Fibroblast of mammary gland (primary cell): ENCODE data around the gene DOCK2.
A peak's percentile ranks its signal among the peaks of the same experiment; 100 is the strongest.

Experiments
- DNase-seq: peaks from one replicate; pipeline ENCODE4 v3.0.0-alpha.2; 2010; ENCODE audit warnings: low read depth
- H3K4me3 ChIP-seq: 2 replicates; pipeline ENCODE4 v1.5.1; 2011; ENCODE audit warnings: low read depth, mild to moderate bottlenecking, low read length, moderate library complexity; ENCODE audit not compliant: control insufficient read depth
- TF ChIP-seq, protein P1 (sequence below): conservative IDR thresholded peaks from 2 replicates; pipeline ENCODE4 v1.5.1; 2011; ENCODE audit warnings: low read depth, low read length, inconsistent platforms; ENCODE audit not compliant: control insufficient read depth, insufficient read depth

The DOCK2 gene

GRCh38 chr5:169695025-169695625 lies 58.0 kb downstream of the DOCK2 start:
- peak; percentile 54 for DNase-seq
- H3K4me3 ChIP-seq: no peak overlapping the region
- TF ChIP-seq, protein P1, sequence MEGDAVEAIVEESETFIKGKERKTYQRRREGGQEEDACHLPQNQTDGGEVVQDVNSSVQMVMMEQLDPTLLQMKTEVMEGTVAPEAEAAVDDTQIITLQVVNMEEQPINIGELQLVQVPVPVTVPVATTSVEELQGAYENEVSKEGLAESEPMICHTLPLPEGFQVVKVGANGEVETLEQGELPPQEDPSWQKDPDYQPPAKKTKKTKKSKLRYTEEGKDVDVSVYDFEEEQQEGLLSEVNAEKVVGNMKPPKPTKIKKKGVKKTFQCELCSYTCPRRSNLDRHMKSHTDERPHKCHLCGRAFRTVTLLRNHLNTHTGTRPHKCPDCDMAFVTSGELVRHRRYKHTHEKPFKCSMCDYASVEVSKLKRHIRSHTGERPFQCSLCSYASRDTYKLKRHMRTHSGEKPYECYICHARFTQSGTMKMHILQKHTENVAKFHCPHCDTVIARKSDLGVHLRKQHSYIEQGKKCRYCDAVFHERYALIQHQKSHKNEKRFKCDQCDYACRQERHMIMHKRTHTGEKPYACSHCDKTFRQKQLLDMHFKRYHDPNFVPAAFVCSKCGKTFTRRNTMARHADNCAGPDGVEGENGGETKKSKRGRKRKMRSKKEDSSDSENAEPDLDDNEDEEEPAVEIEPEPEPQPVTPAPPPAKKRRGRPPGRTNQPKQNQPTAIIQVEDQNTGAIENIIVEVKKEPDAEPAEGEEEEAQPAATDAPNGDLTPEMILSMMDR: no peak

- H3K4me3 ChIP-seq: no peak overlapping the region
- TF ChIP-seq, protein P1: no peak
- peak; percentile 100 for DNase-seq
Observed at GRCh38 chr5:169695919-169696490, 58.9 kb downstream of the DOCK2 start.

DNA sequence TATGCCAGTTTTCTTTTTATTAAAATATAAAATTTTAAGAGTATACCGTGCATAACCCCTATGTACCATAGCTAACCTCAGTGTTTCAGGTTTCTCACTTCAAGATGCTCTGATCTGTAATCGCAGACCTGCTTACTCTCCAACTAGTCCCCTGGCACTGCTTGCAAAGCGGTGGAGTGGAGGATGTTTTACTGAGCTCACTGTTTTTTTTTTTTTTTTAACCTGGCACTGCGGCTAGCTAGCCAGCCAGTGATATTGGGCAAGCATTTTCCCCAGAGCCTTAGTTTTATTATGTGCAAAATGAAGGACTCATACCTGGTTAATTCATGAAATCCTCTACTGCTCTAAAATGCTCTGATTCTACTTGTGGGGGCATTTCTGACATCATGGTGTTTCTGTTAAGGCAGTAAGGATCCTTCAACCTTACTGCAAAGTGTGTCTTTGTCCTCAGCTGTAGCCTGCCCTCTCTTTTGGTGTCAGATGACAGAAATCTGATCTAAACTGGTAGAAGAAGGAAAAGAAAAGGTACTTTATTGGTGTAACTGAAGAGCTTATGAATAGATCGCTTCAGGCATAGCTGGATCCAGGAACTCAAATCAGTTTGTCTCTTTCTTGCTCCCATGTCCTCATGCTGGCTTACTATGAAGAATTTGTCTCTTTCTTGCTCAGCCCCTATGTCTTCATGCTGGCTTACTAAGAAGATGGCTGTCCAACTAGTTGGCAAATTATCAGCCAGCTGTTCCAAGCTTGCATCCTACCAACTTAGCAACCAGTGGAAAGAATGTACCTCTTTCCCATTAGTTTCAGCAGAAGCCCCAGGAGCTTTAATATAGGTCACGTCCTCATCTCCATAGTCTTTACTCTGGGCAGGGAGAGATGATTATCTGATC lies 59.8 kb downstream of the DOCK2 start:
- TF ChIP-seq, protein P1: no peak
- H3K4me3 ChIP-seq: no peak overlapping the region
- peak; percentile 83 for DNase-seq

DNA sequence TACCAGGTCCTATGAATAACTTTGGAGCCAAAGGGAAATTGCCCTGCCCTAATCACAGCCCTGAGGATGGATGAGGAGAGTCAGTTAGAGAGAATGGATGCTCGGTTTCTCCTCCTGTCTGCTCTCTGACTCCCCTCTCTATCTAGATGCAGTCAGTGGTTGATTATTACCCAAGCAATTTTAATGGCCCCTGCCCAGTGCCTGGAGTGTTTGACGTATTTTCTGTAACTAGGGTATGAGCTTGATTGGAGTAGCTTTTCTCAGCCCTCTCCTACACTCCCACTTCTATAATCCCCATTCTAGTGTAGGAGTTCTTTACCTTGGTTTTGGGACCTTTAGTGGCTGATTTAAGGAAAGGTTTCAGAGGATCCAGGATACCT lies 60.4 kb downstream of the DOCK2 start:
- TF ChIP-seq, protein P1: no peak
- no peak for DNase-seq
- no peak overlapping the region for H3K4me3 ChIP-seq

GRCh38 chr5:169697976-169698375 lies 60.9 kb downstream of the DOCK2 start:
- no peak for DNase-seq
- H3K4me3 ChIP-seq: no peak overlapping the region
- TF ChIP-seq, protein P1: no peak

GRCh38 chr5:169700611-169701010 lies 63.5 kb downstream of the DOCK2 start:
- TF ChIP-seq, protein P1: no peak
- DNase-seq: no peak
- H3K4me3 ChIP-seq: no peak overlapping the region
